SK-N-SH treated with all-trans-retinoic acid at 6 μM for 48 hours (cell line): Measurements from ENCODE around the gene NSMF.

ENCODE experiments used
- ARNTL ChIP-seq: fragments of 450-650 bp; formaldehyde crosslinking; IDR thresholded peaks from 2 replicates; pipeline ENCODE4 v1.5.0; 2020; ENCODE audit warnings: low read depth, mild to moderate bottlenecking, moderate library complexity, borderline replicate concordance
- BACH2 ChIP-seq: fragments of 250-450 bp; sonication (Bioruptor Pico); IDR thresholded peaks from 2 replicates; pipeline ENCODE4 v1.9.0; 2021; ENCODE audit warnings: mild to moderate bottlenecking, borderline replicate concordance
- ISL1 ChIP-seq: fragments of 250-450 bp; sonication (Bioruptor Pico); IDR thresholded peaks from 2 replicates; pipeline ENCODE4 v2.1.2; 2022; ENCODE audit warnings: mild to moderate bottlenecking, moderate library complexity
- OSR1 ChIP-seq: fragments of 250-450 bp; sonication (Bioruptor Pico); IDR thresholded peaks from 2 replicates; pipeline ENCODE4 v1.8.0; 2022; ENCODE audit warnings: moderate library complexity, mild to moderate bottlenecking, inconsistent platforms
- RARB ChIP-seq: fragments of 250-450 bp; sonication (Bioruptor Pico); IDR thresholded peaks from 2 replicates; pipeline ENCODE4 v1.8.0; 2021; ENCODE audit warnings: mild to moderate bottlenecking, moderate library complexity
- SNAI2 ChIP-seq: fragments of 250-450 bp; sonication (Bioruptor Pico); IDR thresholded peaks from 2 replicates; pipeline ENCODE4 v1.5.0; 2020; ENCODE audit warnings: mild to moderate bottlenecking, moderate library complexity
- TOX ChIP-seq: fragments of 250-450 bp; sonication (Bioruptor Pico); IDR thresholded peaks from 2 replicates; pipeline ENCODE4 v1.8.0; 2021; ENCODE audit warnings: mild to moderate bottlenecking, moderate library complexity, borderline replicate concordance
- ZFP3 ChIP-seq: fragments of 250-450 bp; sonication (Bioruptor Pico); IDR thresholded peaks from 2 replicates; pipeline ENCODE4 v1.5.0; 2020; ENCODE audit warnings: mild to moderate bottlenecking, moderate library complexity
- ZNF565 ChIP-seq: fragments of 450-650 bp; formaldehyde crosslinking; conservative IDR thresholded peaks from 2 replicates; pipeline ENCODE4 v1.5.0; 2020; ENCODE audit warnings: low read depth, mild to moderate bottlenecking, moderate library complexity
- ZNF8 ChIP-seq: fragments of 450-650 bp; formaldehyde crosslinking; IDR thresholded peaks from 2 replicates; pipeline ENCODE4 v1.5.0; 2020; ENCODE audit warnings: mild to moderate bottlenecking, moderate library complexity
- TF ChIP-seq, protein P1 (sequence below): fragments of 250-450 bp; sonication (Bioruptor Pico); IDR thresholded peaks from 2 replicates; pipeline ENCODE4 v1.5.1; 2020; ENCODE audit warnings: low read depth, mild to moderate bottlenecking, moderate library complexity
- TF ChIP-seq, protein P2 (sequence below): fragments of 250-450 bp; sonication (Bioruptor Pico); IDR thresholded peaks from 2 replicates; pipeline ENCODE4 v1.8.0; 2020; ENCODE audit warnings: mild to moderate bottlenecking, moderate library complexity, borderline replicate concordance
- TF ChIP-seq, protein P3 (sequence below): fragments of 250-450 bp; sonication (Bioruptor Pico); IDR thresholded peaks from 2 replicates; pipeline ENCODE4 v1.5.1; 2021; ENCODE audit warnings: mild to moderate bottlenecking, moderate library complexity

DNA sequence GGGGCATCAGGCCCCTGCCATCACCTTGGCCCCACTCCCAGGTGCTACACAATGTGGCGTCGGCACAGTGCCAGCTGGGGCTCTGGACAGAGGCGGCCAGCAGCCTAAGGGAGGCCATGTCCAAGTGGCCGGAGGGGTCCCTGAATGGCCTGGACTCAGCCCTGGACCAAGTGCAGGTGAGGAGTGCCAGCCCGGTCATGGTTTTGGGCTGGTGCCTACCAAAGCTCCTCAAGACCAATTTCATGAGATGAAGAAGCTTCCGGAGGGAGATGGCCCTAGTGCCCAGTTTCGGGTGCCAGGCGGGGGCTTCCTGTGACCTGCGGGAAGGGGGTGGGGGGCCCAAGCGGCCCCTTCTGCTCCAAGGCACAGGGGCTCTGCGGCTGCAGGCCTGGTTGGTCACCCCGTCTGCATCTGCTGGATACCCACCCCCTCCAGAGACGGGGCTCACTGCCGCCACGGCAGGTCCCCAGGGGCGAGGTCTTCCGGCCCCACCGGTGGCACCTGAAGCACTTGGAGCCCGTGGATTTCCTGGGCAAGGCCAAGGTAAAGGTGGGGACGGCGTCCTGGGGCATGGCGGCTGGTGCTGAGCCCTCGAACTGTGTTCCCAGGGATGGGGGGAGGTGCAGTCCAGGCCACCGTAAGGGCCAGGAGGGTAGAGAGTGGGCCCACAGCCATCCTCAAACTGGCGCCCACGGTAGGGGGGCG, 30.1 kb downstream of the NSMF start:
- no peak for TF ChIP-seq TOX (CRISPR knock-in tag)
- TF ChIP-seq, protein P1, sequence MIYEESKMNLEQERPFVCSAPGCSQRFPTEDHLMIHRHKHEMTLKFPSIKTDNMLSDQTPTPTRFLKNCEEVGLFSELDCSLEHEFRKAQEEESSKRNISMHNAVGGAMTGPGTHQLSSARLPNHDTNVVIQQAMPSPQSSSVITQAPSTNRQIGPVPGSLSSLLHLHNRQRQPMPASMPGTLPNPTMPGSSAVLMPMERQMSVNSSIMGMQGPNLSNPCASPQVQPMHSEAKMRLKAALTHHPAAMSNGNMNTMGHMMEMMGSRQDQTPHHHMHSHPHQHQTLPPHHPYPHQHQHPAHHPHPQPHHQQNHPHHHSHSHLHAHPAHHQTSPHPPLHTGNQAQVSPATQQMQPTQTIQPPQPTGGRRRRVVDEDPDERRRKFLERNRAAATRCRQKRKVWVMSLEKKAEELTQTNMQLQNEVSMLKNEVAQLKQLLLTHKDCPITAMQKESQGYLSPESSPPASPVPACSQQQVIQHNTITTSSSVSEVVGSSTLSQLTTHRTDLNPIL: no peak
- no peak for TF ChIP-seq ISL1
- no peak for TF ChIP-seq ZNF8 (CRISPR knock-in tag)
- TF ChIP-seq BACH2 (CRISPR knock-in tag): no peak
- TF ChIP-seq, protein P2, sequence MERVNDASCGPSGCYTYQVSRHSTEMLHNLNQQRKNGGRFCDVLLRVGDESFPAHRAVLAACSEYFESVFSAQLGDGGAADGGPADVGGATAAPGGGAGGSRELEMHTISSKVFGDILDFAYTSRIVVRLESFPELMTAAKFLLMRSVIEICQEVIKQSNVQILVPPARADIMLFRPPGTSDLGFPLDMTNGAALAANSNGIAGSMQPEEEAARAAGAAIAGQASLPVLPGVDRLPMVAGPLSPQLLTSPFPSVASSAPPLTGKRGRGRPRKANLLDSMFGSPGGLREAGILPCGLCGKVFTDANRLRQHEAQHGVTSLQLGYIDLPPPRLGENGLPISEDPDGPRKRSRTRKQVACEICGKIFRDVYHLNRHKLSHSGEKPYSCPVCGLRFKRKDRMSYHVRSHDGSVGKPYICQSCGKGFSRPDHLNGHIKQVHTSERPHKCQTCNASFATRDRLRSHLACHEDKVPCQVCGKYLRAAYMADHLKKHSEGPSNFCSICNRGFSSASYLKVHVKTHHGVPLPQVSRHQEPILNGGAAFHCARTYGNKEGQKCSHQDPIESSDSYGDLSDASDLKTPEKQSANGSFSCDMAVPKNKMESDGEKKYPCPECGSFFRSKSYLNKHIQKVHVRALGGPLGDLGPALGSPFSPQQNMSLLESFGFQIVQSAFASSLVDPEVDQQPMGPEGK (CRISPR knock-in tag): no peak
- no peak for TF ChIP-seq SNAI2 (CRISPR knock-in tag)
- no peak for TF ChIP-seq ZFP3 (CRISPR knock-in tag)
- no peak for TF ChIP-seq RARB (CRISPR knock-in tag)
- no peak for TF ChIP-seq ZNF565 (CRISPR knock-in tag)
- TF ChIP-seq, protein P3, sequence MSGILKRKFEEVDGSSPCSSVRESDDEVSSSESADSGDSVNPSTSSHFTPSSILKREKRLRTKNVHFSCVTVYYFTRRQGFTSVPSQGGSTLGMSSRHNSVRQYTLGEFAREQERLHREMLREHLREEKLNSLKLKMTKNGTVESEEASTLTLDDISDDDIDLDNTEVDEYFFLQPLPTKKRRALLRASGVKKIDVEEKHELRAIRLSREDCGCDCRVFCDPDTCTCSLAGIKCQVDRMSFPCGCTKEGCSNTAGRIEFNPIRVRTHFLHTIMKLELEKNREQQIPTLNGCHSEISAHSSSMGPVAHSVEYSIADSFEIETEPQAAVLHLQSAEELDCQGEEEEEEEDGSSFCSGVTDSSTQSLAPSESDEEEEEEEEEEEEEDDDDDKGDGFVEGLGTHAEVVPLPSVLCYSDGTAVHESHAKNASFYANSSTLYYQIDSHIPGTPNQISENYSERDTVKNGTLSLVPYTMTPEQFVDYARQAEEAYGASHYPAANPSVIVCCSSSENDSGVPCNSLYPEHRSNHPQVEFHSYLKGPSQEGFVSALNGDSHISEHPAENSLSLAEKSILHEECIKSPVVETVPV: no peak
- TF ChIP-seq OSR1 (CRISPR knock-in tag): no peak
- no peak for TF ChIP-seq ARNTL (CRISPR knock-in tag)
